Superior temporal gyrus (tissue), 1 donor: ENCODE results near the gene NDUFB8.
A peak's percentile ranks its signal among the peaks of the same experiment; 100 is the strongest.

Experiments
- DNase-seq: peaks from one replicate; pipeline ENCODE4 v3.0.0-alpha.2; 2016; ENCODE audit errors: extremely low spot score

NDUFB8 gene

DNA sequence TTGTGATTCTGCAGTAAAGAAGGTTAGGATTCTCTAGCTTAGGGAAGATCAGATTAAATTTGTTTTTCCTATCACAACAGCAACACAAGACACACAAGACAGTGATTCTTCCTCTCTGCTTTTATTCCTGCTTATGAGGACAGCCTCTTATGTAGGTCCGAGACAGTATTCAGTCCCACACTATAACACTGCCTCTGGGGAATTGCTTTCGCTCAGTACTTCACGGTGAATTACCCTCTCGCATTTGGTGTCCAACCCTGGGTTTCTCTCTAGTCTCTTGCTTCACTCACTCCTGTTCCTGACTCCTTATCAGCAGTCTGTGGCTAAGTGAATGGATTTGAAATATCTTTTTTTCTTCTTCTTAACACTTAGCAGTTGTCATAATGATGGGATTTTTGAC, 7.8 kb upstream of the NDUFB8 start:
- no peak for DNase-seq

DNA sequence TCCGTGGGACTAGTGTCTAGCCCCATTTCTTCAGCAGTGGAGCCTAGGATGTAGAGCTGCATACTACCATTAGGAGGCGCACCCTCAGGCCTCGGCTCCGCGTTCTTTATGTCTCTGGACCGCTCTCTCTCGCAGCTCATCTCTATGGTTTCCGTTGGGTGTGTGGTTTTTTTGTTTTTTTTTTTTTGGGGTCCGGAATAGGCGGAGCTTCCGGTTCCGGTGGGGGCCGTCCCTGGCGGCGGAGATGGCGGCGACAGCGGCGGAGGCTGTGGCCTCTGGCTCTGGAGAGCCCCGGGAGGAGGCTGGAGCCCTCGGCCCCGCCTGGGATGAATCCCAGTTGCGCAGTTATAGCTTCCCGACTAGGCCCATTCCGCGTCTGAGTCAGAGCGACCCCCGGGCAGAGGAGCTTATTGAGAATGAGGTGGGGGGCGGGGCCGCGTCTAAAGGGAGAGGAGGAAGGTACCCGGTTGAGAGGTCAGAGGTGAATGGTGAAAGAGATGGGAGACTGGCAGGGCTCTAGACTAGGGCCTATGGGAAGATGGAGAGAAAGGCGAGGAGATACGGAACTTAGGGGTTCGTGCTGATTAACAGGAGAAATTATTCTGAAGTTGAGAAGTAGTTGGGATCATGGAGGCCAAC, 6.2 kb upstream of the NDUFB8 start, which contains the start of gene HIF1AN:
Gene HIF1AN (plus strand): TSS at position 229 of the 639 bp plus-strand sequence. CDS start 16 bp downstream, at position 245.
- peak; percentile 98 for DNase-seq

DNA sequence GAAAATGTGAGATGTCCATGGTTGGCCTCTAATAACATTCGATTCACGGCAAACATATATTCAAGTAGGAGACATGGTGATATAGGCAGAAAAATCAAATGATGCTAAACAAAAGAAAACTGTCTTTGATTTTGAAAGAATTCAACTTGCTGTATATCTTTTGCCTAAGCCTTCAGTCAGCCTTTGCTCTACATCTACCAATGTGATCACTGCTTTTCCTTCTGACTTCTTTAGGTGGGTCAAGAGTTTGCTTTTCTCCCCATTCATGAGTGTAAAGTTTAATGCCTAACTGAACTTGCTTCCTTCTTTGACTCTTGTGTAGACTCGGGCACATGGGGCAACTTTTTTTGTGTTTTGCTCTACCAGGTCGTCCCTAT, 5.7 kb upstream of the NDUFB8 start:
- DNase-seq = no peak

DNA sequence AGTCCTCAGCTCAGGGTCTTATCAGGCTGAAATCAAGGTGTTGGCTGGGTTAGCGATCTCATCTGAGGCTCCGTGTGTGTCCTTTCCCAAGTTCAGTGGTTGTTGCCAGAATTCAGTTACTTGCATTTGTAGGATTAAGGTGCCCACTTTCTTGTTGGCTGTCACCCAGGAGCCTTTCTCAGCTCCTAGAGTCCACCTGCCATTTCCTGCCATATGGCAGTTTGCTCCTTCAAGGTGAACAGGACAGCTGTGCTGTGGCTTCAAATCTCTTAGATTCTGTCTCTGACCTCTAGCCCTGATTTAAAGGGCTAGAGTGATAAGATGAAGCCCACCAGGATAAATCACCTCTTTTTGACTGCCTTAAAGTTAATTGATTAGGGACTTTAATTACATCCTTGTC, 5.1 kb upstream of the NDUFB8 start:
- DNase-seq = no peak

DNA sequence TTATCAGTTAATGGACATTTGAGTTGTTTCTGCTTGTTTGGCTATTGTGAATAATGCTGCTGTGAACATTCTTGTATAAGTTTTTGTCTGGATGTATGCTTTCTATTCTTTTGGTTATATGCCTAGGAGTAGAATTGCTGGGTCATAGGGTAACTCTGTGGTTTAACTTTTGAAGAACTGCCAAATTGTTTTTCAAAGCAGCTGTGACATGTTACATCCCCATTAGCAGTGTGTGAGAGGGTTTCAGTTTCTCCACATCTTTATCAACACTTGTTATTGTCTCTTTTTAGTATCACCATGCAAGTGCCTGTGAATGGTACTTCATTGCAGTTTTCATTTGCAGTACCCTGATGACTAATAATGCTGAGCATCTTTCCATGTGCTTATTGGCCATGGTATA, 2.1 kb upstream of the NDUFB8 start:
- DNase-seq = no peak

DNA sequence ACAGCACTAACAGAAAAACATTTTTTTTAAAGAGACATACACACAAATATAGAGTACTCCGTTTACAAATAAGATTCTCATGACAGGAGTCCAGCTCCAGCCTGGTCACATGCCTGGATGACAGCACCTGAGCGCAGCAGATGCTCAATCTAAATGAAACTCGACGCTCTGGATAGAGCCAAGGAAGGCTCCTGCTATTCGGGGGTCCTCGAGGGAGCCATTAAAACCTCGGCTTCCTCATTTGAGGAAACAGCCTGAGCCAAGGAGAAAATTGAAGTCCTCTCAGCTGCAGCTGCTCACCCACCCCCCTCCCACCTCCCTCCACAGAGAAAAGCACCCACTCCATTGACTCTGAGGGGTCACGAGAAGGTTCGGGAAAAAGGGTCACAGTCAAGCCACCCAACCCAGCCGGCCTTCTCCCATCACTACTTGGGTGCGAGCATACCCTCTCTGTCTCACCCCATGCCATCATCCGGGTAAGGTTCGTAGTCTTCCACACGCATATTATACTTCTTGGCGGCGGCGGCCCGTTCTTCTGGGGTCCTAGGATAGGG, 673 bp downstream of the NDUFB8 start:
- no peak for DNase-seq

DNA sequence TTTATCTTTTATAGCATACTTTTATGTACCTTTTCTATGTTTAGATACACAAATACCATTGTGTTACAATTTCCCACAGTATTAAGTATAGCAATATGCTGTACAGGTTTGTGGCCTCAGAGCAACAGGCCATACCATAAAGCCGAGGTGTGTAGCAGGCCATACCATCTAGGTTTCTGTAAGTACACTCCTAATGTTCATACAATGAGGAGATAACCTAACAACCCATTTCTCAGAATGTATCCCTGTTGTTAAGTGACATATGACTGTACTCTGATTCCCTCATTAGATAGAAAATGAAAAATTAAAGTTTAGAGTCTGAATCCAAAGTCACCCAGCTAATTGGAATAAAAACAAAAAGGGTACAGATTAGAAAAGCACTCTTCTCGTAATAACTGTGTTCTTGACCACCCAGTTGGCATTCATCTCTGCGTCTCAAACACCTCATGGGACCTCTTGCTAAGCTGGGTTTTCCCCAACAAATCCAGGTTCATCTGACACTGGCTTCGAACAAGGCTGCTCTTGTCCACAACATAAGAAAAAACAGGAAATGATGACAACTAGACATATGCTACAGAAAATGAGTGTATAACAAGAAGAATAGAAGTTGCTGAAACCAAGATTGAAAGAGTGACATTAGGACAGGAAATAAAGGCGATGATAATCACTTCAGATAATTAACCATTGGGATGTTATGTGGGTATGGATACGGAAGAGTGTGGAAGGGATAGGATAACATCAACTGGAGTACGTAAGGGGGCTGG, 1.4 kb downstream of the NDUFB8 start:
- DNase-seq = no peak

DNA sequence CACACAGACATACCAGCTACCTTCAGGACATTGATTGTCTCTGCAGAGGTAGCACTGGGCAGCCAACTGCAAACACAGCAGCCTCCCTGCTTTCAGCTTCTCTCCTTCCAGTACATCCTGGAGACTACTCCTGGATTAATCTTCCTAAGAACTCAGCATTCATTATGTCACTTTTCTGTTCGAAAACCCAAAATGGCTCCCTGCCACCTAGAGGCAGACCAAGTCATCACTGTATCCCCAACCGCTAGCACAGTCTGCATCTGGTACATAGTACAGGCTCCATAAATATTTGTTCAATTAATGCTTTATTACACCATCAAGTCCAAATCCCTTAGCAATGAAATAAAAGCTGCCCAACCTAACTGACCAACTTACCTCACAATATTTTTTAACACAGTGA, 5.0 kb downstream of the NDUFB8 start:
- no peak for DNase-seq

DNA sequence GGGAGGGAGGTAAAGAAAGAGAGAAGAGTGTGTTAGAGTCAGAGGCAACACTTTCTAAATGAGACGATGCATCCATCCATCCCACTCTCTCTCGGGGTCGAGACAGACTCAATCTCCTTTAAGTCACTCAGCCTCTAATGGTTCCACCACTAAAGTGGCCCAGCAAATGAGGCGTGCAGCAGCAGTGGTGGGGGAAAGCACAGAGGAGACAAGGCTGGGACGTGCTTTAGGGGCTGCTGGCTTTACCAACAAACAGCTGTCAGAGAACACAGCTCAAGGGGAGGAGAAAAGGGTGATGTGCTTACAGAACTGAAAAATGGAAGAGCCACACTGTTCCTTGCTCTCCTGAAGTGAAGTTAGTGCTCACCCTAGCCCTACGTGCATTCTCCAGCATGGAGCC, 5.5 kb downstream of the NDUFB8 start:
- DNase-seq = no peak

DNA sequence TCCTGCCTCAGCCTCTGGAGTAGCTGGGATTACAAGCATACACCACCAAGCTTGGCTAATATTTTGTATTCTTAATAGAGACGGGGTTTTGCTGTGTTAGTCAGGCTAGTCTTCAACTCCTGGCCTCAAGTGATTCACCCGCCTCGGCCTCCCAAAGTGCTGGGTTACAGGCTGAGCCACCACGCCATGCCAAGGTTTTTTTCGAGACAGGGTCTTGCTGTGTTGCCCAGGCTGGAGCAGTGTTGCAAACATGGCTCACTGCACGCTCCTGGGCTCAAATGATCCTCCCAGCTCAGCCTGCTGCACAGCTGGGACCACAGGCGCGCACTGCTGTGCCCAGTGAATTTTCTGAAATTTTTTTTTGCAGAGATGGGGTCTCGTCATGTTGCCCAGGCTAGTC, 6.7 kb downstream of the NDUFB8 start:
- no peak for DNase-seq

DNA sequence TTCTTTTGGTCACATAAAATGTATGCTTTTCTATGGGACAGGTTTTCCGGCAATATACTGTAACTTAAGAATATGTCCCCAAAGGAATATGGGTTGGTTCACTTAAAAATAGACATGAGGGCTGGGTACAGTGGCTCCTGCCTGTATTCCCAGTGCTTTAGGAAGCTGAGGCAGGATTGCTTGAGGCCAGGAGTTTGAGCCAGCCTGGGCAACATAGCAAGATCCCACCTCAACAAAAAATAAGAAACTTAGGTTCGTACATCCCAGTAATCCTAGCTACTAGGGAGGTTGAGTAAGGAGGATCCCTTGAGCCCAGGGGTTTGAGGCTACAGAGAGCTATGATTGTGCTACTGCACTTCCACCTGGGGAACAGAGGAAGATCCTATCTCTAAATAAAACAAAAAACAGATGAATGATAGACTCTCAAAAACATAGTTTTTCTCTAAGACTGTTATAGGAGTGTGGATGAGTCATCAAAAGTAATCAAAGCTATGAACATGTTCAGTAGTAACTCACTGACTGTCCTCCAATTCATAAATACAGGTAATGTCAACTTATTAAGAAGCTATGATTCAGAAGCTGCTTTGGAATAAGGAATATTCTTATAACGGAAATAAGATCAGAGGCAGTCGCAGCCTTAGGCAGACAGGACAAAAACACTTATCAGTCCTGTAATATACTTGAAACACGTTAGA, 7.4 kb downstream of the NDUFB8 start:
- DNase-seq = no peak

DNA sequence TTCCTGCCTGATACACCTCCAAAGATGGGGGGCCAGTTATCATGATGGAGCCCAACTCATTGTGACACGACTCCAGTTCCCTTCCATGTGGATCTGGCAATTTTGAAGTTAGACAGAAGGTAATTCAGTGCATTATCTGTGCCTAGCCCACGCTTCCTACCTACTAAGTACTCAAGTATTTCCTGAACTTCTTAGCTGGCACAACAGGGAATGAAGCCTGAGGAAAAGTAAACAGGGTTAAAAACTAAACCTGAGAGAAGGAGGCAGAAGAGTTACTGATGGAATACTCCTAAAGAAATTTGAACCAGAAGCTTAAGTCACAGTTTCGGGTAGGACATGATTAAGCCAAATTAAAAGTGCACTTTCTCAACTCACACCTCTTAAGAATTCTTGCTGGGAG, 8.9 kb downstream of the NDUFB8 start:
- DNase-seq = no peak

DNA sequence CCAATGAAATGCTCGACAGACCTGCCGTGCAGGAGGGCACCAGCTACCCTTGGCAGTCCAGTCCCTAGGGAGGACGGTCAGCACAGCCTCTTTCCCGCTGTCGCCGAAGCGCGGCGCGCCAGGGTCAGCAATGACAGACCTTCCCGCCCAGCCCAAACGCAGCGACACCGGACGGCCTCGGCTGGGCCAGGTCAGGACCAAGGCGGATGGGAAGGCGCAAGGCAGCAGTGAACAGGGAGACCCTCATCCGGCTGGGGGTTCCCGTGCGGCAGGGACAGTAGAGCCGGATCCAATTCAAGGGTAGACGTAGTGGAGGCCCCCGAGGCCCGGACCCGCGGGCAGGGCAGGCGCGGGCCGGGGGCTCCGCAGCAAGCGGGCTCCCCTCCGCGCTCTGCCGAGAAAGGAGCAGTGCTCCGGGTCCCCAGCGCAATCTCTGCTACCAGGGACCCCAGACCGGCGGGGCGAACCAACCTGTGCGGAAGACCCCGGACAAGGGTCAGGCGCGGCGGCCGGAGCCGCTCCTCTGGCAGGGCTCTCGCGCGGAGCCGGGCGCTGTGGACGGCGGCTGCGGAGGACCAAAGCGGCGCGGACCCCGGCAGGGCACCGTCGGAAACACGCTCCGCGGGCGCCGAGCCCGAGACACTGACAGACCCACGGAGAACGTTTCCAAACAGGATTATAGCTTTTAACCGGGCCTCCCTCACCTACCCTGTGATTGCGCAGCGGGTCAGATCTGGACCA, 10.2 kb downstream of the NDUFB8 start, which contains the start of gene SEC31B:
Gene SEC31B (minus strand): TSS at position 551 of the 741 bp plus-strand sequence. CDS start 2,909 bp downstream, outside the sequence.
- DNase-seq = peak; percentile 53

DNA sequence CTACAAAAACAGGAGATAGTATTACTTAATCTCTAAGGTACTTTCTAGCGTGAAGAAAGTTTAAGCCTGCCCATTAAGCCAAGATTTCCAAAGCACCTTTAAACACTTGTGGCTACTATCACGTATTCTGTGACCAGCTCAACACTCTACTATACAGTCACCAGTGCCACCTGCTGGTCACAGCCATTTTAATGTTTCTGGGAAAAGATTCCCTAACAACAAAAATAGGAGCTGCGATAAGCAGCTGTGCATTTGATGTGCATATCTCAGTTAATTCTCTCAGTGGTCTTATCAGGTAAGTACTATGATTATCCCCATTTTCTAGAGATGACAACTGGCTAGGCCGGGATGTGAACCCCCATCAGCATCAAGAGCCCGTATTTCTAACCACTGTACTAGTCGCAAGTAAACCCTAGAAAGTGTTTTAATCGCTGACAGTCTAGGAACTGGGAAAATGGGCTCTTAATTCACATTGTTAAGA, 10.9 kb downstream of the NDUFB8 start:
- peak; percentile 95 for DNase-seq

DNA sequence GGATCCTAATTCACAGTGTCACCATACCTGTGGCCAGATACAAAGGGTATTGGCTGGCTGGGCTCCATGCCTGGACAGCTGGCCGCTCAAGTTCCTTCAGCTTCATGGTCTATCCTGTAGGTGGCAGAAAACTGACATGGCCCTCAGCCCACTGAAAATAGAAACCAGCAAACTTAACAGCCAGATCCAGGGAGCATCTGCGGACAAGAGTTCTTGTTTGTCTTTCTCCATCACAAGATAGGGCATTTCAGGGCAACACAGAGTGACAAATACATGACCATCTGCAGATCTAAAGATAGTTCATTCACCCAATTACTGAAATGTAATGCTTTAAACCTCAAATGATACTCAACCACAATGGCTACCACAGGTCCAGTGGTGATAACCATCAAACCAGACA, 12.8 kb downstream of the NDUFB8 start:
- no peak for DNase-seq

DNA sequence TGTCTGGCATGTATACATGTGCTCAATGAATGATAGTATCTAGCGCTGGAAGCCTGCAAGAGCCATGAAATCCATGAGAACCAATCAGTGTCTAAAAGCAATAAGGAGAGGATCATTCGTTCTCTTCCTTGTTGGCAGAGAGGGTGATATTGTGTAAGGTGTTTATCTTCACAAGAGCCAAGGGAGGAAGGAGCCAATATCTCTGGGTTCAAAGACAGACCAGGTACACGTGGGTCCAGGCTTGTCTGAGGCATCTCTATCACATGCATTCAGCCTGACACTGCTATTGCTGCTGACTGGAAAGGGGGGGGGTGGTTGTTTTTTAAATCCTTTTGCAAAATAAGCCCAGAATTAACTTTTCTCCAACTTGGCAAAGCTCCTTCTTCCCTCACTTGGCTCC, 14.1 kb downstream of the NDUFB8 start:
- DNase-seq = no peak

DNA sequence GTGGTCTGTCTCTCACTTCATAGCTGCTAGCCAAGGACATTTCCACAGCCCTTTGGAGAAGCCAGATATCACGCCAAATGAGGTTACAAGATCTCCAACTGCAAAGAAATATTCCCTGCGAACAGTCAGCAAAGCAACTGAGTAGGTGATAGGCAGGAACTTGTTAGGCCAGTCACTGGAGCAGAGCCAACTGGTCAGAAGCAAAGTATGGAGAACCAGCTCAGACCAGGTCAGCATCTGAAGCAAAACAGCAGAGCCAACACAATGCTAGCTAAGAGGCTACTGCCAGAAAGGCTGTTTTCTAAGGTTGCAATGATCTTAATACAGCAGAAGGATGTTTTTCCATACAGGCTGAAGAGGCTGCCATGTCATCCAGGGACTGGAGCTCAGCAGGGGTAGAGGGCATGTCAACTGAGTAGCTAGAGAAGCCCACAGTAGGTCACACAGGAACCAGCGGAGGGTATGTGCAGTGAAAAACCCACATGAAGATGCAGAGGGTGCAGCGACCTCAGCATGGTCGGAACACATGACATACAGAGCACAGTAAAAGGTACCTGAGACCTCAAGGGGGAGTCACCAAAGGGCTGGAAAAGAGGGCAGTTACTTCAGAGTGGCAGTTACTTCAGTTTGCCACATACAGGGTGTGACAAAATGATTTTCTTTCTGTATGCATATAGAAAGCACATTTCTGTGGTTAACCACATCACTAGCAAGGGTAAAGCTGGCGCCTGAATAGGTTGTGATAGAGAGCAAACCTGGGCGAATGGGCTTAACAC, 18.9 kb downstream of the NDUFB8 start:
- DNase-seq = no peak

DNA sequence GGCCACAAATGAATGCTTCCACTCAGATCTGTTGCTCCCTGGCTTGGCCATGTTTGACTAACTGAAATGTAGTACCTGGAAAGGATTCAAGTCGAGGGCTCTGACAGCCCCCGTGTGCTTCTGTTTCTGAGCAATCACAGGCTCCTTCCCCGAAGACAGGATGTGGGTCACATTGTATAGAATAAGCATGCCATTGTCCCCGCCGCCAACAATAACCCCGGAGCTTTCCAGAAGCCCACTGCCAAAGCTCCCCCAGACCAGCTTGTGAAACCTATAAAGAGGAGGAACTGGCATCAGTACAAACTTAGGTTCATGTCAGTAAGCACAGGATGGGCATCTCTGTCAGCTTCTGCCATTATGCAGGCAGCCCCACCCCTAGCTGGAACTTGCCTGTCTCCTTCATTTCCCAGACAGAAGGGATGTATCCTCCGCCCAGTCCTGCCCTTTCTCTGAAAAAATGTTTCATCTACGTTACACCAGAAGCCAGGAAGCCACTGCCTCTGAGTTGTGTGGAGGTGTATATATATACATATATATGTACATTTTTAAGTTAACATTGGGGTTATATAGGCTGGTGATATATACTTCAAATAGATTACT, 20.3 kb downstream of the NDUFB8 start:
- no peak for DNase-seq

DNA sequence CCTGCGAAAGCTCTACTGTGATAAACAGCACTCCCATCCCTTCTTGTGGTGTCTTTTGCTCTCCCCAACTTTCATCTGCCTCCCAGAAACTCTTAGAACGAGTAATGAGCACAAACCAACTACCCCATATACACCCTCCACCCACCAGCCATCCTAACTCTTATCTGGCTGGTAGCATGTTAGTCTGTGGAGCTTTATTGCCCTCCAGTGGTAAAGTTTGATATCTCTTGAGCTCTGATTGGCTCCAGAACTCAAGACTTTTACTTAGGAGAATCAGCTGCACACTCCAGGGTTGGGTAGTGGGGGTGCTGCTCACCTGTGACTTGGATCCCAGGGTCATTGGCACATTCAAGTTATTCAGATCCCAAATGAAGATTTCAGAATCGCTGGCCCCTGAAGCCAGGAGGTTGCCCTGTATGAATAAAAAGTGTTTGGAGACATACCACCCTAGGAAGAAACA, 20.9 kb downstream of the NDUFB8 start:
- DNase-seq = peak; percentile 20

DNA sequence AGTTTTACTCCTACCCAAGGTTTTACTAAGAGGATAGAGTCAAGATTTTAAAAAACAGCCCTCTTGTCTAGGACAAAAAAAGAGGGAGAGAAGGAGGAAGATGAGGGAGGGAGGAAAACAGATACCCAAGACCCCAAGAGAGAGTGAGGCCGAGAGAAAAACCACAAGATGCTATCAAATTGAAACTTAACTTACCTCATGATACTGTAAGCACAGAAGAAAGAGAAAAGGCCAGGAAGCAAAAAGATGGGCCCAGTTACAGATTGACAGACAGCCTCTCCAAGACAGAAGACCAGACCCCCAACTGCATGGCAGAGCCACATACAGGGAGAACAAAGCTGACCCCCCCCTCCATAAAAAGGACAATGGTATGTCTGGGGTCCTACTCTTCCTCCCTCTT, 21.4 kb downstream of the NDUFB8 start:
- DNase-seq = no peak
